Loucy (cell line): ENCODE measurements around the gene COL23A1.

ENCODE experiments used
- H2AFZ ChIP-seq: fragments of 200-600 bp; sonication (generic); 2 replicates; pipeline ENCODE4 v1.6.0; 2016; ENCODE audit warnings: antibody characterized with exemption, mild to moderate bottlenecking, low read length, moderate library complexity
- H3F3A ChIP-seq: fragments of 200-600 bp; 2 replicates; pipeline ENCODE4 v1.6.0; 2016; ENCODE audit warnings: antibody characterized with exemption, low read depth, mild to moderate bottlenecking
- H3K27me3 ChIP-seq: fragments of 200-600 bp; sonication (generic); 2 replicates; pipeline ENCODE4 v1.6.1; 2014; ENCODE audit warnings: low read length, mild to moderate bottlenecking; ENCODE audit not compliant: insufficient read depth, poor library complexity, severe bottlenecking
- H3K36me3 ChIP-seq: fragments of 200-600 bp; sonication (generic); 2 replicates; pipeline ENCODE4 v1.6.1; 2016; ENCODE audit warnings: low read length; ENCODE audit not compliant: insufficient read depth
- H3K4me1 ChIP-seq: fragments of 200-600 bp; sonication (generic); 2 replicates; pipeline ENCODE4 v1.5.1; 2014; ENCODE audit warnings: low read length, mild to moderate bottlenecking; ENCODE audit not compliant: insufficient read depth, poor library complexity, severe bottlenecking
- H3K4me2 ChIP-seq: fragments of 200-600 bp; sonication (generic); 2 replicates; pipeline ENCODE4 v1.6.0; 2014; ENCODE audit warnings: antibody characterized with exemption, low read length, low read depth, mild to moderate bottlenecking; ENCODE audit not compliant: poor library complexity, severe bottlenecking
- H3K4me3 ChIP-seq: fragments of 200-600 bp; sonication (generic); 2 replicates; pipeline ENCODE4 v1.5.1; 2014; ENCODE audit warnings: low read length, mild to moderate bottlenecking, mixed read lengths; ENCODE audit not compliant: poor library complexity, severe bottlenecking
- H3K79me2 ChIP-seq: fragments of 200-600 bp; sonication (generic); 2 replicates; pipeline ENCODE4 v1.6.1; 2014; ENCODE audit warnings: low read length; ENCODE audit not compliant: insufficient read depth
- H3K9ac ChIP-seq: fragments of 200-600 bp; sonication (generic); 2 replicates; pipeline ENCODE4 v1.6.0; 2014; ENCODE audit warnings: mild to moderate bottlenecking, low read depth, low read length, moderate library complexity; ENCODE audit not compliant: poor library complexity, severe bottlenecking
- H3K9me2 ChIP-seq: fragments of 200-600 bp; sonication (generic); replicated peaks from 2 replicates; pipeline ENCODE4 v1.6.1; 2016; ENCODE audit warnings: low read depth, low read length, mixed read lengths
- H3K9me3 ChIP-seq: fragments of 200-600 bp; sonication (generic); 2 replicates; pipeline ENCODE4 v1.6.1; 2014; ENCODE audit warnings: mild to moderate bottlenecking, antibody characterized with exemption, low read length, low read depth; ENCODE audit not compliant: insufficient read depth
- H4K20me1 ChIP-seq: fragments of 200-600 bp; sonication (generic); 2 replicates; pipeline ENCODE4 v1.6.0; 2014; ENCODE audit warnings: antibody characterized with exemption, low read length, mild to moderate bottlenecking; ENCODE audit not compliant: insufficient read depth, poor library complexity, severe bottlenecking
- EZH2phosphoT487 ChIP-seq: fragments of 200-600 bp; IDR thresholded peaks from 2 replicates; pipeline ENCODE4 v1.6.1; 2018; ENCODE audit warnings: antibody characterized with exemption, mild to moderate bottlenecking, moderate library complexity, borderline replicate concordance
- TF ChIP-seq, protein P1 (sequence below): fragments of 200-600 bp; sonication (generic); conservative IDR thresholded peaks from 2 replicates; pipeline ENCODE4 v1.5.1; 2014; ENCODE audit warnings: mild to moderate bottlenecking, antibody characterized with exemption, low read length

COL23A1 gene

GRCh38 chr5:178469011-178469974 lies 120.9 kb downstream of the COL23A1 start:
- no peak for TF ChIP-seq EZH2phosphoT487
- TF ChIP-seq, protein P1, sequence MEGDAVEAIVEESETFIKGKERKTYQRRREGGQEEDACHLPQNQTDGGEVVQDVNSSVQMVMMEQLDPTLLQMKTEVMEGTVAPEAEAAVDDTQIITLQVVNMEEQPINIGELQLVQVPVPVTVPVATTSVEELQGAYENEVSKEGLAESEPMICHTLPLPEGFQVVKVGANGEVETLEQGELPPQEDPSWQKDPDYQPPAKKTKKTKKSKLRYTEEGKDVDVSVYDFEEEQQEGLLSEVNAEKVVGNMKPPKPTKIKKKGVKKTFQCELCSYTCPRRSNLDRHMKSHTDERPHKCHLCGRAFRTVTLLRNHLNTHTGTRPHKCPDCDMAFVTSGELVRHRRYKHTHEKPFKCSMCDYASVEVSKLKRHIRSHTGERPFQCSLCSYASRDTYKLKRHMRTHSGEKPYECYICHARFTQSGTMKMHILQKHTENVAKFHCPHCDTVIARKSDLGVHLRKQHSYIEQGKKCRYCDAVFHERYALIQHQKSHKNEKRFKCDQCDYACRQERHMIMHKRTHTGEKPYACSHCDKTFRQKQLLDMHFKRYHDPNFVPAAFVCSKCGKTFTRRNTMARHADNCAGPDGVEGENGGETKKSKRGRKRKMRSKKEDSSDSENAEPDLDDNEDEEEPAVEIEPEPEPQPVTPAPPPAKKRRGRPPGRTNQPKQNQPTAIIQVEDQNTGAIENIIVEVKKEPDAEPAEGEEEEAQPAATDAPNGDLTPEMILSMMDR = no peak
- Histone ChIP-seq H3K9me2 (no peaks in the 10 kb centered on the region), H3K4me1 (no peaks in the 10 kb centered on the region), H3K4me2 (no peak overlapping the region), H2AFZ (no peak overlapping the region), H3K36me3 (no peaks in the 10 kb centered on the region), H3K9ac (no peak overlapping the region), H3K27me3 (no peaks in the 10 kb centered on the region), H3F3A (no peaks in the 10 kb centered on the region), H4K20me1 (no peaks in the 10 kb centered on the region), H3K4me3 (no peak overlapping the region), H3K9me3 (no peaks in the 10 kb centered on the region), H3K79me2 (no peaks in the 10 kb centered on the region)

DNA sequence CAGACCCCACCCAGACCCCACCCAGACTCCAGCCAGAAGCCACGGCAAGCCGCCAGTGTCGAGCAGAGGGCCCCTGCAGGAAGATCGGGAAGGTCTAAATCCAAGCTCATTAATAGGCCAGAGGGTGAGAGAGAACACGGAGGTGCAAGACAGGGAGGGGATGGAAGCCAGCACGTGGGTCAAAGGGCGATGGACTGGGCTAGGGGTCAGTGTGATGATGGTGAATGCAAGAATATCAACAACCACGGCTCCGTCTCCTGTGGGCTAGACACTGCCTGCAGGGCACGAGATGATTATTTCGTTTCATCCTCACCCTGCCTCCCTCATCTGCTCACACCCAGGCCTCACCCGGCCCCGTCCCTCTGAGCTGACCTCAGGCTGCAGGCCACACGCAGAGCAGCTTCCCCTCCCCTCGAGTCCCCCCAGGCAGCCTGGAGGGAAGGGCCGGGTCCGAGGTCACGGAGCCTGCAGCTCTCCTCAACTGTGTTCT lies 122.0 kb downstream of the COL23A1 start:
- no peak overlapping the region for H2AFZ ChIP-seq
- H3K9ac ChIP-seq = no peak overlapping the region
- H4K20me1 ChIP-seq = no peaks in the 10 kb centered on the region
- H3F3A ChIP-seq = no peaks in the 10 kb centered on the region
- H3K79me2 ChIP-seq = no peaks in the 10 kb centered on the region
- H3K9me3 ChIP-seq = no peaks in the 10 kb centered on the region
- TF ChIP-seq EZH2phosphoT487 = no peak
- TF ChIP-seq, protein P1 = no peak
- no peaks in the 10 kb centered on the region for H3K9me2 ChIP-seq
- H3K36me3 ChIP-seq = no peaks in the 10 kb centered on the region
- no peaks in the 10 kb centered on the region for H3K27me3 ChIP-seq
- no peak overlapping the region for H3K4me2 ChIP-seq
- no peak overlapping the region for H3K4me3 ChIP-seq
- no peaks in the 10 kb centered on the region for H3K4me1 ChIP-seq

- no peaks in the 10 kb centered on the region for H3K36me3 ChIP-seq
- no peaks in the 10 kb centered on the region for H3F3A ChIP-seq
- no peak overlapping the region for H3K4me3 ChIP-seq
- H3K79me2 ChIP-seq = no peaks in the 10 kb centered on the region
- no peaks in the 10 kb centered on the region for H3K27me3 ChIP-seq
- H3K9me2 ChIP-seq = no peaks in the 10 kb centered on the region
- H3K9ac ChIP-seq = no peak overlapping the region
- H3K4me2 ChIP-seq = no peak overlapping the region
- H2AFZ ChIP-seq = no peak overlapping the region
- TF ChIP-seq EZH2phosphoT487 = no peak
- TF ChIP-seq, protein P1 = no peak
- no peaks in the 10 kb centered on the region for H4K20me1 ChIP-seq
- H3K4me1 ChIP-seq = no peaks in the 10 kb centered on the region
- H3K9me3 ChIP-seq = no peaks in the 10 kb centered on the region
These were observed 122.5 kb downstream of the COL23A1 start for GRCh38 chr5:178467568-178468195.
